H9 (cell line): ENCODE data around the gene DGKH. TPM values are rescaled to one million over a fixed set of nuclear protein-coding genes. Genes with fewer than 3 reads are reported as not detected.

Experiments
- DNase-seq: peaks from one replicate; pipeline ENCODE4 v3.0.0-alpha.2; 2017
- H2AFZ ChIP-seq: one replicate; pipeline ENCODE4 v1.6.1; 2013; ENCODE audit warnings: mild to moderate bottlenecking, low read length, control low read depth, moderate library complexity
- H2AK5ac ChIP-seq: 2 replicates; pipeline ENCODE4 v1.6.1; 2013; ENCODE audit warnings: low read length, control low read depth, mixed read lengths; ENCODE audit not compliant: insufficient read length
- H2BK120ac ChIP-seq: one replicate; pipeline ENCODE4 v1.6.1; 2013; ENCODE audit warnings: low read depth, mild to moderate bottlenecking, low read length, control low read depth, inconsistent platforms; ENCODE audit not compliant: poor library complexity, severe bottlenecking
- H2BK12ac ChIP-seq: 2 replicates; pipeline ENCODE4 v1.6.1; 2013; ENCODE audit warnings: low read length, control low read depth, mixed read lengths, low read depth; ENCODE audit not compliant: insufficient read length
- H2BK15ac ChIP-seq: 2 replicates; pipeline ENCODE4 v1.6.1; 2013; ENCODE audit warnings: low read depth, low read length, control low read depth
- H2BK20ac ChIP-seq: one replicate; pipeline ENCODE4 v1.6.1; 2013; ENCODE audit warnings: low read depth, mild to moderate bottlenecking, low read length, control low read depth, inconsistent platforms; ENCODE audit not compliant: poor library complexity, severe bottlenecking
- H2BK5ac ChIP-seq: 2 replicates; pipeline ENCODE4 v1.6.1; 2013; ENCODE audit warnings: low read length, control low read depth, mixed read lengths; ENCODE audit not compliant: insufficient read length
- H3K14ac ChIP-seq: 2 replicates; pipeline ENCODE4 v1.6.1; 2013; ENCODE audit warnings: low read length, control low read depth; ENCODE audit not compliant: insufficient read depth
- H3K18ac ChIP-seq: 2 replicates; pipeline ENCODE4 v1.6.1; 2013; ENCODE audit warnings: low read depth, mild to moderate bottlenecking, mixed read lengths, low read length, control low read depth; ENCODE audit not compliant: insufficient read length
- H3K23ac ChIP-seq: 2 replicates; pipeline ENCODE4 v1.6.1; 2013; ENCODE audit warnings: low read length, control low read depth, mixed read lengths, low read depth; ENCODE audit not compliant: insufficient read length
- H3K23me2 ChIP-seq: 2 replicates; pipeline ENCODE4 v1.6.1; 2013; ENCODE audit warnings: low read depth, mild to moderate bottlenecking, mixed read lengths, low read length, control low read depth; ENCODE audit not compliant: insufficient read length, poor library complexity, severe bottlenecking
- H3K27ac ChIP-seq: 2 replicates; pipeline ENCODE4 v1.5.1; 2013; ENCODE audit warnings: low read length, control low read depth, mixed read lengths, low read depth; ENCODE audit not compliant: insufficient read length
- H3K27me3 ChIP-seq: 2 replicates; pipeline ENCODE4 v1.6.1; 2013; ENCODE audit warnings: low read length, control low read depth, inconsistent platforms; ENCODE audit not compliant: insufficient read depth
- H3K4ac ChIP-seq: 2 replicates; pipeline ENCODE4 v1.6.1; 2013; ENCODE audit warnings: low read depth, mild to moderate bottlenecking, control low read depth, inconsistent platforms, low read length, moderate library complexity
- H3K4me1 ChIP-seq: 2 replicates; pipeline ENCODE4 v1.6.1; 2013; ENCODE audit warnings: low read length, control low read depth, inconsistent platforms; ENCODE audit not compliant: insufficient read depth
- H3K4me2 ChIP-seq: 2 replicates; pipeline ENCODE4 v1.6.1; 2013; ENCODE audit warnings: low read length, control low read depth, mixed read lengths; ENCODE audit not compliant: insufficient read length, insufficient read depth
- H3K56ac ChIP-seq: 2 replicates; pipeline ENCODE4 v1.6.1; 2013; ENCODE audit warnings: low read depth, mild to moderate bottlenecking, mixed read lengths, low read length, control low read depth; ENCODE audit not compliant: insufficient read length
- H3K79me1 ChIP-seq: 2 replicates; pipeline ENCODE4 v1.6.1; 2013; ENCODE audit warnings: low read depth, mild to moderate bottlenecking, moderate library complexity, low read length, control low read depth, inconsistent platforms; ENCODE audit not compliant: insufficient read depth, poor library complexity, severe bottlenecking
- H3K79me2 ChIP-seq: 2 replicates; pipeline ENCODE4 v1.6.1; 2013; ENCODE audit warnings: low read length, control low read depth, inconsistent platforms; ENCODE audit not compliant: insufficient read depth
- H3K9ac ChIP-seq: 2 replicates; pipeline ENCODE4 v1.6.1; 2013; ENCODE audit warnings: low read length, control low read depth, mixed read lengths; ENCODE audit not compliant: insufficient read length; ENCODE audit errors: extremely low read depth
- H3K9me3 ChIP-seq: one replicate; pipeline ENCODE4 v1.6.1; 2013; ENCODE audit warnings: low read depth, low read length, inconsistent platforms; ENCODE audit not compliant: control insufficient read depth
- H3T11ph ChIP-seq: one replicate; pipeline ENCODE4 v1.6.1; 2013; ENCODE audit warnings: mild to moderate bottlenecking, low read length, control low read depth, inconsistent platforms
- H4K20me1 ChIP-seq: one replicate; pipeline ENCODE4 v1.6.1; 2013; ENCODE audit not compliant: control insufficient read depth, insufficient read length, insufficient read depth
- H4K5ac ChIP-seq: 2 replicates; pipeline ENCODE4 v1.6.1; 2013; ENCODE audit warnings: low read depth, mild to moderate bottlenecking, mixed read lengths, low read length, control low read depth; ENCODE audit not compliant: insufficient read length
- H4K8ac ChIP-seq: replicated peaks from 2 replicates; pipeline ENCODE4 v1.6.1; 2013; ENCODE audit warnings: low read length, control low read depth, mixed read lengths, low read depth; ENCODE audit not compliant: insufficient read length
- H4K91ac ChIP-seq: 2 replicates; pipeline ENCODE4 v1.6.1; 2013; ENCODE audit warnings: low read depth, mild to moderate bottlenecking, moderate library complexity, mixed read lengths, low read length, control low read depth; ENCODE audit not compliant: insufficient read length
- H3K27ac Mint-ChIP-seq, 3 experiments: 2 replicates in 2 of 3; 3 replicates in 1 of 3; pipeline ENCODE4 v1.8.0; 2020 to 2021; ENCODE audit warnings: mixed read lengths in 3 of 3, mild to moderate bottlenecking in 1 of 3, moderate library complexity in 1 of 3
- H3K27me3 Mint-ChIP-seq: 2 replicates; pipeline ENCODE4 v1.8.0; 2021; ENCODE audit warnings: low read depth, mild to moderate bottlenecking, moderate library complexity, mixed read lengths
- H3K36me3 Mint-ChIP-seq, 3 experiments: 2 replicates in 2 of 3; 3 replicates in 1 of 3; pipeline ENCODE4 v1.8.0; 2020 to 2021; ENCODE audit warnings: low read depth in 3 of 3, mixed read lengths in 3 of 3; ENCODE audit not compliant: insufficient read depth in 1 of 3
- H3K4me1 Mint-ChIP-seq, 2 experiments: 2 replicates each; pipeline ENCODE4 v1.8.0; 2020; ENCODE audit warnings: mixed read lengths in 2 of 2
- H3K4me3 Mint-ChIP-seq, 2 experiments: 2 replicates in 1 of 2; 3 replicates in 1 of 2; pipeline ENCODE4 v1.8.0; 2020 to 2021; ENCODE audit warnings: mild to moderate bottlenecking in 2 of 2, mixed read lengths in 2 of 2, moderate library complexity in 1 of 2
- H3K9me3 Mint-ChIP-seq, 2 experiments: 2 replicates in 1 of 2; 3 replicates in 1 of 2; pipeline ENCODE4 v1.8.0; 2020; ENCODE audit warnings: mild to moderate bottlenecking in 2 of 2, mixed read lengths in 2 of 2, moderate library complexity in 1 of 2
- CTCF ChIP-seq: fragments of 200-600 bp; sonication (generic); conservative IDR thresholded peaks from 3 replicates; pipeline ENCODE4 v1.8.0; 2021; ENCODE audit warnings: antibody characterized with exemption, mild to moderate bottlenecking
- WGBS: extraction: QIAGEN DNeasy Blood & Tissue Kit; methylation state at CpG from one replicate; pipeline ENCODE4 v1.1.7; 2013; ENCODE audit warnings: missing lambda C conversion rate, low lambda C conversion rate, mixed read lengths; ENCODE audit not compliant: insufficient read length; ENCODE audit errors: extremely low coverage; 5-methylcytosine and 5-hydroxymethylcytosine counted together
- total RNA-seq: library from RNA; stranded (reverse); gene quantifications from 2 replicates; pipeline ENCODE4 v1.2.1, GENCODE V29; 2021

The DGKH gene
- total RNA-seq, 1 experiment from 2014 or later = 8.6 TPM

- H3K27ac Mint-ChIP-seq = no peak overlapping the region
- WGBS = no CpG with 5 or more reads among the region's 1 CpG
- no peak overlapping the region for H3K4me3 Mint-ChIP-seq
Measured at GRCh38 chr13:42119875-42120274, 71.4 kb downstream of the DGKH start.

More at GRCh38 chr13:42119875-42120274, 71.4 kb downstream of the DGKH start:
- H3K27me3 Mint-ChIP-seq = no peaks in the 10 kb centered on the region
- no peak overlapping the region for H3K18ac ChIP-seq
- H3K56ac ChIP-seq = no peak overlapping the region
- peaks cover 2% of the 10 kb centered on the region for H3K79me1 ChIP-seq
- no peak overlapping the region for H3K4me2 ChIP-seq
- H3K79me2 ChIP-seq = no peaks in the 10 kb centered on the region
- H2AFZ ChIP-seq = no peak overlapping the region
- no peak overlapping the region for H2BK120ac ChIP-seq
- H3K4me1 Mint-ChIP-seq = peaks cover 15 to 16% of the 10 kb centered on the region in 2 experiments
- H3K14ac ChIP-seq = no peak overlapping the region
- no peaks in the 10 kb centered on the region for H3K9me3 Mint-ChIP-seq
- H3K9me3 ChIP-seq = no peaks in the 10 kb centered on the region
- H2BK20ac ChIP-seq = no peak overlapping the region
- H2BK12ac ChIP-seq = no peak overlapping the region
- no peak overlapping the region for H4K5ac ChIP-seq
- H3K4ac ChIP-seq = no peak overlapping the region
- DNase-seq = no peak
- H3K36me3 Mint-ChIP-seq = peaks cover 0 to 4% (median 0%) of the 10 kb centered on the region in 3 experiments; a peak in 1 of 7 replicates
- no peak overlapping the region for H3K23ac ChIP-seq
- H3K9ac ChIP-seq = no peak overlapping the region
- no peak overlapping the region for H2BK5ac ChIP-seq
- no peaks in the 10 kb centered on the region for H3K27me3 ChIP-seq
- no peak overlapping the region for H2AK5ac ChIP-seq
- no peak for TF ChIP-seq CTCF
- H3K23me2 ChIP-seq = no peaks in the 10 kb centered on the region
- no peak overlapping the region for H4K8ac ChIP-seq
- no peak overlapping the region for H4K91ac ChIP-seq
- H3K4me1 ChIP-seq = no peaks in the 10 kb centered on the region; the same call in 1 of the 2 replicates
- no peak overlapping the region for H3K27ac ChIP-seq
- H3T11ph ChIP-seq = no peak overlapping the region
- H4K20me1 ChIP-seq = no peaks in the 10 kb centered on the region
- no peak overlapping the region for H2BK15ac ChIP-seq
